GM19035 (cell line): ENCODE measurements around the gene CEP295NL.
A peak's percentile ranks its signal among the peaks of the same experiment; 100 is the strongest.
"Not testable (repeated sequence)": the region's sequence is repeated elsewhere in the genome, so short reads cannot be mapped to it uniquely, and the experiment has no call there.

Experiments used
- ATAC-seq: cut with Tn5 transposase; IDR thresholded peaks from one replicate; pipeline ENCODE4 v1.9.1; 2021; ENCODE audit not compliant: unreplicated experiment

The CEP295NL gene

DNA sequence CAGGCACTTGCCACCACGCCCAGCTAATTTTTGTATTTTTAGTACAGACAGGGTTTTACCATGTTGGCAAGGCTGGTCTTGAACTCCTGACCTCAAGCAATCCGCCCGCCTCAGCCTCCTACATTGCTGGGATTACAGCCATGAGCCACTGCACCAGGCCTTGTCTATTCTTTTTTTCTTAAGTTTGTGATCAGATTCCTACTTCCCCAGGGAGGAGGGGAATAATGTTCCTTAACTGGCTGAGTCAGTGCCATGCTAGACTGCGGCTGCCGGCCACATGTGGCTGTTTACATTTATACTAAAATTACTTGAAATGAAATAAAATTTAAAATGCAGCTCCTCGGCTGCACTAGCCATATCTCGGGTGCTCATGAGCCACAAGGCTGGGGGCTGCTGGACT lies 34.6 kb downstream of the CEP295NL start:
- no peak for ATAC-seq

DNA sequence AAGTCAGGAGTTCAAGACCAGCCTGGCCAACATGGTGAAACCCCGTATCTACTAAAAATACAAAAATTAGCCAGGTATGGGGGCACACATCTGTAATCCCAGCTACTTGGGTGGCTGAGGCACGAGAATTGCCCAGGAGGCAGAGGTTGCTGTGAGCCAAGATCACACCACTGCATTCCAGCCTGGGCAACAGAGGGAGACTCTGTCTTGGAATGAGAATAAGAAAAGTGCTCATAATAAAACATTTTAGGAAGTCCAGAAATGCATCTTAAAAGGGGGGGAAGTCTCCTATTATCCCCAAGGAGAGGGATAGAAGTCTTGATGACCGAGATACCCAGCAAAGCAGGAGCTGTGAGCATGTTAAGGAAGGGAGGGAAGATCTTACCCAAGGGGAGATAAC lies 36.0 kb downstream of the CEP295NL start:
- not testable (repeated sequence) for ATAC-seq

DNA sequence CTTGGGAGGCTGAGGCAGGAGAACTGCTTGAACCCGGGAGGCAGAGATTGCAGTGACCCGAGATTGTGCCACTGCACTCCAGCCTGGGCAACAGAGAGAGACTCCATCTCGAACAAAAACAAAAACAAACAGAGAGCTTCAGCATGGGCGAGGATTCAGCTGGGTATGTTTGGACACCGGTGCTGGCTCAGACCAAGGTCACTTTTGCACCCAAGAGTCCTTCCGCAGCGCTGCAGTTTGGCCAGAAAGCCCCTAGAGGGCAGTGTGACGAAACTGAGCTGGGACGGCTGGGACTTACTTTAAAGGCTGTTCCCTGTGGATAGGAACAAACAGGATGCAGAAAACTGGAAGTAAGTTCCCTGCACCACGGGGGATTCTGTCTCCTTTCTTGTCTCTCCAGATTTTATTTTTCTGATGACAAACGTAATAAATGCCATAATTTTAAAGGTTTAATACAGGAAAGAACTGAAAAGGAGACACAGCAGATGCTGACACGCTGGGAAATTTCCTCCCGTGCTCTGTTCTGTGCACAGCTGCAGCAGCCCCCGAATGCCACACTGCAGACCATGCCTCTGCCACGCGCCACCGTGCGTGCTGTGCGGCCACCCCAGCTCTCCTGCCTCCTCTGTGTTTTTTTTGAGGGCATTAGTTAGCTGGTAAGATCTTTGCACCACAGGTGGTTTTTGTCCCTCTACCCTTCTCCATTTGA lies 37.2 kb downstream of the CEP295NL start:
- ATAC-seq: no peak

DNA sequence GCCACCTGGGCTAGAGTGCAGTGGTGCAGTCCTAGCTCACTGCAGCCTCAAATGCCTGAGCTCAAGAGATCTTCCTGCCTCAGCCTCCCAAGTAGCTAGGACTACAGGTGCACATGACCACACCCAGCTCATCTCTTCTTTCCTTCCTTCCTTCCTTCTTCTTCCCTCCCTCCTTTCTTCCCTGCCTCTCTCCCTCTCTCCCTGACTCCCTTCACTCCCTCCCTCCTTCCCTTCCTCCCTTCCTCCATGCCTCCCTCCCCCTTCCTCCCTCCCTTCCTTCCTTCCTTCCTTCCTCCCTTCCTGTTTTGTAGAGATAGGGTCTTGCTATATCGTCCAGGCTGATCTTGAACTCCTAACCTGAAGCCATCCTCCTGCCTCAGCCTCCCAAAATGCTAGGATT lies 38.9 kb downstream of the CEP295NL start:
- ATAC-seq: no peak

DNA sequence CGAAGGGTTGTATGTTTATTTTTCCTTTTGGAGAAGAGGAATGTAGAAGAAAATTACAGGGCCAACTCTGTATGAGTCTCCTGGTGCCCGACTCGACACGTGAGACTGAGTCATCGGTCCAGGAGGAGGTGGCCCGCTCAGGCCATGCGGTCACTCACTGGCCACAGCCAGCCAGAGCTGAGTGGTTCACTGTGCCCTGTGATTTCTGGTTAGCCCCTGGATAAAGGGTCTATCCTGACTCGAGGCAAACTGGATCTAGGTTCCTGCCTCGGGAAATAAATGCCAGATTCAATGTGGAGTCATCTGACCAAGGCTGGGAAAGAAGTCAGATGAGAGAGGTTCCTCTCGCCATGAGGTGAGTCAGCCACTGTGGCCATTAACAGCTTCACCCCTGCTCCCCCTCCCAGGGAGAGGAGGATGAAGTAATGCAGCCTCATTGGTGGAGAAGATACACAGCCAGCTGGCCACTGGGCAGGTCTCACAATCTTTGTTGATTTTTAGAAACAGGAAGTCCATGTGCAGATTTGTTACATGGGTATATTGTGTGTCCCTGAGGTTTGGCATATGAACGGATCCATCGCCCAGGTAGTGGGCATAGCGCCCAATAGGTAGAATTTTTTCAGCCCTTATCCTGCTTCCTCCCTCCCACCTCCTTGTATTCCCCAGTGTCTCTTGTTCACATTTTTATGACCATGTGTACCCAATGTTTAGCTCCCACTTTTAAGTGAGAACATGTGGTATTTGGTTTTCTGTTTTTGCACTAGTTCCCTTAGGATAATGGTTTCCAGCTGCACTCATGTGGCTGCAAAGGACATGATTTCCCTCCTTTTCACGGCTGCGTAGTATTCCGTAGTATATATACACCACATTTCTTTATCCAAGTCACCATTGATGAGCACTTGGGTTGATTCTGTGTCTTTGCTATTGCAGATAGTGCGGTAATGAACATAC lies 40.7 kb downstream of the CEP295NL start:
- no peak for ATAC-seq

DNA sequence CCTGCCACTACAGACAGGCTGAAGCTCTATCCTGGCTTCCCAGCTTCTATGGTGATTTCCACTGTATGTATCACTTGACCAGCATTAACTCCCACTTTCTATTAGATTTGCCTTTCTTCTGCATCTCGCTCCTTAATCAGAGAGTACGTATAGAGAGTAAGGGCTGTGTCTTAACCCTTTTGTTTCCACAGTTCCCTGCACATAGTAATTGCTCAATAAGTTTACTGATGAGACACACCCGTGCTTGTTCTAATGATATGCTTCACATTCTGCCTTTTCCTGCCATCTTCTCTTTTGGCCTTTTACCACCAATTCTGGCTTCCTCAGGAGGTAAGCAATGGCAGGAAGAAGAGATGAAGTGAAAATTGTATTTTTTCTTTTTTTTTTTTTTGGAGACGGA lies 41.8 kb downstream of the CEP295NL start:
- ATAC-seq: no peak

DNA sequence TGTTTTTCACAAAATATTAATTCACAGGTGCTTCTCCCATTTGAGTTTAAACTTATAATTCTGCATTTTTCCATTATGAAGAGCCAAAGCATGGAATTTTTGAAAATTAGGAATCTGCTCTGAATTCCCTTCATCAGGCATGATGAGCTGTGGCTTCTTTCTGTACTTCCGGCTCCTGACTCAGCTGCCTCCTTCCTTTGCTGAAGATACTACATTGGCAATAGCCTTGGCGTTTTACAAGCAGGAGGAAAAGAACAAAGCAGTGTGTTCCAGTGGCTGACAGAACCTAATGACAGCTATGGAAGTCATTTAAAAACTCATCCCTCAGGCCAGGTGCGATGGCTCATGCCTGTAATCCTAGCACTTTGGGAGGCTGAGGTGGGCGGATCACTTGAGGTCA lies 44.0 kb downstream of the CEP295NL start:
- no peak for ATAC-seq

DNA sequence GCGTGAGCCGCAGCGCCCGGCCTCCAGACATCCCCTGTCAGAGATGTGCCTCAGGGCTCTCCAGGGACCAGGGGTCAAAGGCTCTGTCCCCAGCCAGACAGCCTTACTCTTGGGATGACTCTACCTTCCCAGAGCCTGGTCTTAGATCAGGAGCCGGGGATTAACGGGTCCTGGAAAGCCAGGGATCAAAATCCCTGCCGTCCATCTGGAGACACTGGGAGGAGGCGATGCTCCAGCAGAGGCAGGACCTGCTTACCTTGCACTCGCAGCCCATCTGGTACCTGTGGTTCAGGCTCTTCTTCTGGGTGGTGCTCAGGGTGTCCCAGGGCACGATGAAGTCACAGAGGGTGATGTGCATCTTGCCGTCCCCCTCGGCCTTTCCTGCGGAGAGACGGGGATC lies 45.7 kb downstream of the CEP295NL start:
- no peak for ATAC-seq

DNA sequence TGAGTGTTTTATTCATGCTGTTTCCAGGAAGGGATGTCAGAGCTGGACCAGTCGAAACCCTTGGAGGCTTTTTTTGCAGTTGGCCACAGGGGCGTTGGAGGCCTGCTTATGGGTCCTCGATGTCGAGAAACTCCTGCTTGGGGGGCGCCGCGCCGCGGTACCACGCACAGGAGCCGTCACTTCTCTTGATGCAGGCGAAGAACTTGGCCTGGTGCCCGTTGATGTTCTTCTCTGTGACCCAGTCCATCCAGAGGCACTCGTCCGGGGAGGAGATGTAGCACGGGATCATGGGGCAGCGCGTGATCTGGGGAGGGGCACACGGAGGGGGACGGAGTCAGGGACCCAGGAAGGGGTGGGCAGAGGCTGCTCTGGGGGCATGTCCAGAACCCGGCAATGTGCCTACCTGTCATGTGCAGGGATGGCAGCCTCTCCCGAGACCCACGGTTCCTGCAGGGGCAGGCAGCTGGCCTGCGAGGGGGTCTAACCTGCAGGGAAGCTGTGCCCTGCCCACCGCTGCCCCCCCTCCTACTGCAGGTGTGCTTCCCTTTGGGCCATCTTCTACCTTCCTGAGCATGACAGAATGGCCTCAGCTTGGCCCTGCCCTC lies 47.3 kb downstream of the CEP295NL start:
- ATAC-seq: no peak

DNA sequence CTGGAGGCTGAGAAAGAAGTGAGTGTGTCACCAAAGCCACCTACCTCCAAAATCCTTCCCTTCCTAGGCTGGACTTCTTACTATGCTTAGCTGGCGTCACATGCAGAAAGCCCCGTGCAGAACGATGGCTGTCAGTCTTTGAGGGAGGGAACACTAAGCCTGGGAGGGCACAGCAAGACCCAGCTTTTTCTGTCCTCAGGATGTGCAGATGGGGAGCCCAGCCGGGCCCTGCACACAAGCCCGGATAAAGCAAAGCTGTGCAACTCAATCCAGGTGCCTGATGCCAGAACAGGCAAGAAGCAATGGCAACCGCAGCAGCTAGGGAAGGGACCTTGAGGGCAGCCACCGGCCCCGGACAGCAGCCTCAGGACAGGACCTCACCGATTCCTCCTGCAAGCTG lies 48.5 kb downstream of the CEP295NL start:
- no peak for ATAC-seq

DNA sequence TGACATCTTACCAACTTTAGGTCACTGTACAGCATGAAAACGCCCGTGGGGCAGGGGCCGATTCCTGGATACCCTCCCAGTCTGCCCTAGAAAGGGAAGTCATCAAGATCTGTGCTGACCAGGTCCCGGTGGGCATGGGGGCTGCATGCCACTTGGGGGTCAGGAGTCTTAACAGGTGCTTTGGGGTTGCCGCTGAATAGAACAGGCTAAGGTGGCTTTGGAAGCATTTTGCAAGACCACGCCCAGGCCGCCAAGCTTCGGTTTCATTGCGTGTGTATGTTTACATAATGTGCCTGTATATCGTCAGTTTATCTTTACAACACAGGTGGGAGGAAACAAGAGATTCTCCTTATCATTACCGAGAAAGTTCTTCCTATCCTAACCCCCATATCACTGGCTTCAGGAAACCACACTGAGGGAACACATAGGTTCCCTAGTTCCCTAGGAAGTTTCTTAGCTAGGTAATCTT lies 49.0 kb downstream of the CEP295NL start:
- no peak for ATAC-seq

DNA sequence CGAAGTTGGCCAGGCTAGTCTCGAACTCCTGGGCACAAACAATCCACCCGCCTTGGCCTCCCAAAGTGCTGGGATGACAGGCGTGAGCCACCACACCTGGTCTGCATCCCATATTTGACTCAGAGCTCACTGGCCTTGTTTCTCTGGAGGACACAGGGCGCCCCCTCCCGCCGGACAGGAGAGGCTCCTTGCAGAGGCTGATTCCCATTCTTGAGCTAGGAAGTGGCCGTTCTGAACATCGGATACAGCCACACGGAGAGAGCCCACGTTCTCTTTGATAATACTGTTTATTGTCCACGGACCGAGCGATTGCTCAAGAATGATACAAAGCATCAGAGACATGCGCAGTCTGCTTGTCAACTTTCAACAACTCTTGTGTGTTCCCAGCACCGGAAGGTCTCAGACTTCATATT lies 50.3 kb downstream of the CEP295NL start:
- no peak for ATAC-seq

DNA sequence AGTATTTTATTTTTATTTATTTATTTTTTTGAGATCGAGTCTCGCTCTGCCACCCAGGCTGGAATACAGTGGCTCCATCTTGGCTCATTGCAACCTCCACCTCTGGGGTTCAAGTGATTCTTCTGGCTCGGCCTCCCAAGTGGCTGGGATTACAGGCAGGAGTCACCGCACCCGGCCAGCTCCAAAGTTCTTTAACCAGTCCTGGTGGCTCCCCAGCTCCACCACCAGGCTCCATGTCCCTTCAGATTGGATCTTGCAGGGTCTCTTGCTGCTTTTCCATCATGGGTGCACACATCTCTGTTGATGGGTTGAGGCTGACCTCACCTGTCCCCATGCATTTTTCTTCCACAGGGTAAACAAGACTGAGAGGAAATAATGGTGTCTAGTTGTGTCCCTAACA lies 54.0 kb downstream of the CEP295NL start:
- no peak for ATAC-seq

DNA sequence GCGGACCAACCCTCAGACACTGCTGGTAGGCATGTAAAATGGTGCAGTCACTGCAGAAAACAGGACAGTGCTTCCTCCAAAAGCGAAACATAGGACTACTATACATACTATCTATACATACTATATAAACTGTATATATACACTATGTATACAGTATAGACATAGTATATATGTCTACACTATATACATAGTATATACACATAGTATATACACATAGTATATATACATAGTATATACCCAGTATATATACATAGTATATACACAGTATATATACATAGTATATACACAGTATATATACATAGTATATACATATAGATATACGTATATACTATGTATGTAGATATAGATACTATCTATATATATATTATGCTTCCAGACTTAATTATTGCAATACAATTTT lies 55.9 kb downstream of the CEP295NL start:
- ATAC-seq: no peak

DNA sequence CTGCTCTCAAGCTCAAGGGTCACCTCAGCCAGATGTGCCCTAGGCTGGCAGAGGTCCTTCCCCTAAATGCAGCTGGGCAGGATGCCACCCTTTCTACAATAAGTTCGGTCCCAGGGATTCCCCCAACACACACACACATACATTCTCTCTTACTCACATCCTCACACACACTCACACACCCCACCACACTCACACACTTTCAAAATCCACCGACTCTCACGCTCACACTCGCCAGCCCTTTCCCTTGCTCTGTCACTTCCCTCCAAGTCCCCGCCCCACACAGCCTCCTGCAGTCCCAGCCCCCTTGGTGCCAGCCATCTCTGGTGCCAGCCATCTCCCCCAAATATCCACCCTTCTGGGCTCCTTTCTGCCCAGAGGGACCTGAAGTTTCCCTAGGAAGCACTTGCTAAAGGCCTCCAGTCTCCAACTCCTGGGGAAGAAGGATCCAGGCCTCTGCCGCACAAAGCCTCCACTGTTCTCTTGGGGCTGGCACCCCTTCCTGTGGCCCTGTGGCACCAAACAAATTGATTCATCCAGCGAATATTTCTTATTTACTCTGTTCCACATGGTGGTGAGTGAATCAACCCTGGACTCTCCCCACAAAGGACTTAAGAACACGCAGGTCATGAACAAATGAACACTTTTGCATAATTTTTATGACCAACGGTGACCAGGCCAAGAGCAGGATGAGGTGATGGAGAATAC lies 58.5 kb downstream of the CEP295NL start:
- no peak for ATAC-seq

DNA sequence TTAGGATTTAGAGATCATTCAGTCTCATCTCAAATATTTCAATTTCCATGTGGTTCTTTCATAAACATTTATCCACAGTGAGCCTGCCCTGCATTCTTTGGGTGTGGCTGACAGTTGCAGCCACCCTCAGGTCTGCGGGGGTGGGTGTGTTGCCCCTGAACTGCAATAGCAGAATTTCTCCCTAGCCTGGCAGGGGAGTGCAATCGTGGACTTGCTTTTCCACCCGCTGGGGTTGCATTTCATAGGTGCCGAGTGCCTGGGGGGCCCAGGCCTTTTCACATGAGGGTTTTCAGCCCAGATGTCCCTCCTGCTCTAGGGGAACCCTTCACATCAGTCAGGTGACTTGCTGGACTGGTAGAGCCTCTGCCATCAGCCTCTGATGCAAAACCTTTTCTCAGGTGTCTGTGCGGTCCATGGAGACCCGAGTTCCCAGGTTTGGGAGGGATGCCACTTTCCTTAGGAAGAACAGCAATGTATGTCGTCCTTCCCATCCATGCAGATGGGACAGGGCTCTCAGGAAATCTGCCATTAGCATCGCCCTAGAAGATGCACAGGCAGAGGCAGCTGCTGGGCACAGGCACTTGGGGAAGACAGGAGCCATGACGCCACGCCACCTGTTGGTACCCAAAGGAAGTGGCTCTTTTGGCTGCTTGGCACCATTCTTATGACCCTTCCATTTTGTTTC lies 60.0 kb downstream of the CEP295NL start:
- ATAC-seq: no peak

DNA sequence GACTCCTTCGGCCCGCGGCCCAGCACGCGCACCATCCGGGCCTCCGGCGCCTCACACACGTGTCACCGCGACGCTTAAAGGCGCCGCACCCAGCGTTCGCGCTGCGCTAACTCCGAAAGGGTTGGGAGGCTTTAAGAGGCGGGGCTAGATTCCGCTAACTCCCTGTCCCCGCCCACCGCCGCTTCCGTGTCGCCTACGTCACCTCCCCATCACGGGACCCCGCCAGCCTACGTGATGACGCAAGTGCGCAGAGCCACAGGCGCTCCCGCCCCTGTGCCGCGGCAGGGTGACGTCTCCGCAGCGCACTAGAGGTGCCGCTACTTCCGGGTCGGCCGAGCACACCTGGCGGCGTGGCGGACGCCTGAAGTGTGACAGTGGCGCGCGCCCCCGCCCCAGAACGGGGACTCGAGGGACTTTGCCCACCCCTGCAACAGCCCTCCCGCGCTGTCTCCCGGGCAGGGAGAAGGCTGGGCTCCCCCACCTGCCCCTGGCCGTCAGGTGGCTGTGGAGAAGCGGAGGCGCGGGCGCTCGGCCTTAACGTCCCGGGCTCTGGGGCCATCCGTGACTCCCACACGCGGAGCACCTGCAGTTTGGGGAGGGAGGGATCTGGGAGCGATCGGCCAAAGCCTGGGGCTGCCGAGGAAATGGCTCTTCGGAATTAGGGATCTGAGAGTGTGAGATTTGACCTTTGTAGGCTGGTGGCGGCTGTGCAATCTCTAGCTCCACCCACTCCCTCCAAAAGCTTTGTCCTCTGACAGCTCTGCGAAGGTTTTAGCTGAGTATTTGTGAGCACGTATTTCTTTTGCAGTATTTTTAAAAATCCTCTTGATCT lies 62.0 kb downstream of the CEP295NL start, which contains the start of gene USP36:
USP36 (minus strand) TSS at position 35 of the 832 bp plus-strand sequence. CDS start 4,451 bp downstream, outside the sequence.
- ATAC-seq: peak; percentile 87
